Measurements from ENCODE around the gene C19orf25.

Gene C19orf25

GRCh38 chr19:1460033-1460995 is 18.7 kb downstream of the C19orf25 start:
- no peak for DNase-seq

- DNase-seq, result no peak
Observed at GRCh38 chr19:1459479-1459878, 19.5 kb downstream of the C19orf25 start.

GRCh38 chr19:1457892-1458291 is 21.1 kb downstream of the C19orf25 start:
- DNase-seq, result no peak

GRCh38 chr19:1457031-1457739 is 21.8 kb downstream of the C19orf25 start:
- DNase-seq, result no peak

- no peak for DNase-seq
Observed at GRCh38 chr19:1456121-1456900, 22.7 kb downstream of the C19orf25 start.

GRCh38 chr19:1455336-1456120 is 23.5 kb downstream of the C19orf25 start:
- no peak for DNase-seq

- no peak for DNase-seq
Observed at GRCh38 chr19:1455002-1455335, 24.0 kb downstream of the C19orf25 start.

- DNase-seq, result no peak
Observed at GRCh38 chr19:1453525-1454364, 25.3 kb downstream of the C19orf25 start.

- no peak for DNase-seq
Observed at GRCh38 chr19:1452802-1453524, 26.1 kb downstream of the C19orf25 start.

GRCh38 chr19:1451916-1452801 is 26.9 kb downstream of the C19orf25 start:
- DNase-seq, result no peak

- no peak for DNase-seq
Observed at GRCh38 chr19:1450735-1451731, 28.0 kb downstream of the C19orf25 start.

- DNase-seq, result no peak
Observed at GRCh38 chr19:1449467-1450442, 29.3 kb downstream of the C19orf25 start, which contains the start of gene APC2. TSS of gene APC2 (plus strand) at chr19:1450121. CDS start at chr19:1453002, 2,881 bp downstream.

GRCh38 chr19:1447944-1448343 is 31.1 kb downstream of the C19orf25 start:
- no peak for DNase-seq

- no peak for DNase-seq
Observed at GRCh38 chr19:1447504-1447903, 31.5 kb downstream of the C19orf25 start.

GRCh38 chr19:1446713-1447481 is 32.1 kb downstream of the C19orf25 start:
- DNase-seq, result no peak
